Measurements from ENCODE around the gene PNKP.

PNKP gene

DNA sequence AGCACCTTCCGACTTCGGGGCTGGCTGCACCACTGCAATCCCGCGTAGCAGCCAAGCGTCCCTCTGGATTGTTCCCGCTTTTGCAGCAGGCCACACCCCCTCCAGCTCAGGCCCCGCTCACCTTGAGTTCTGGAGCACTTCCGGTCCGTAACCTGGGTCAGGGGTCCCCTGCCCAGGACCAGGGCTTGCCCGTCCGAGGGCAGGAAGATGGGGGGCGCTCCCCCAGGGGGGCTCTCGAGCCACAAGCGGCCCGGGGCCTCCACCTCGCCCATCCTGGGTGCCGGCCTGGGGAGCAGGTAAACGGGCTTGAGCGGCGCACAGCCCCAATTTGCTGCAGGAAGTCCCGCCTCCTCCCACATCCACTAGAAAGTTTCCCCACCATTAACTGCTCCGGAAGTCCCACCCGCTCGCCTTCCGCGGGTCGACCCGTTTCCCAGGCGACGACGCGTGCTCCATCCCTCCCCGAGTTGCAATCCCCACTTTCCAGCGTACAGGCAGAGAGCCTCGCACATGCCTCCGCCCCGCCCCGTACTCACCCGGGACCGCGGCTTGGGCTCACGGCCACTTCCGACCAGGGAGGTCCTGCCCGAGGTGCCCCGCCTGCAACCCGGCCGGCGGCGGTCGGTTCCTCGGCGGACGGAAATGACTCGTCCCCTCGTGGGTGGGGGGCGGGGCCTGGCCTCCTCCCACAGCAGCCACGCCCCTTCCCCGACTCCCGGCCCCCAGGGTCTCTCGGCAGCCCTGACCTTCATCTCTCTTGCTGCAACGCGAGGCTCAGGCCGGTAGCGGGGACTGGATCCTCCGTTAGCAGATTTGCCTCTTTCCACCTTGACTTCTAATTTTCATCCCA is at the start of gene PNKP:
Gene PNKP (minus strand): TSS at position 644 of the 850 bp plus-strand sequence. CDS start 372 bp downstream, at position 272.
- DNase-seq (ENCODE audit: low read depth in 4 of 4, low spot score in 1 of 4), result peak; percentile 64 to 96 (median 80)

DNA sequence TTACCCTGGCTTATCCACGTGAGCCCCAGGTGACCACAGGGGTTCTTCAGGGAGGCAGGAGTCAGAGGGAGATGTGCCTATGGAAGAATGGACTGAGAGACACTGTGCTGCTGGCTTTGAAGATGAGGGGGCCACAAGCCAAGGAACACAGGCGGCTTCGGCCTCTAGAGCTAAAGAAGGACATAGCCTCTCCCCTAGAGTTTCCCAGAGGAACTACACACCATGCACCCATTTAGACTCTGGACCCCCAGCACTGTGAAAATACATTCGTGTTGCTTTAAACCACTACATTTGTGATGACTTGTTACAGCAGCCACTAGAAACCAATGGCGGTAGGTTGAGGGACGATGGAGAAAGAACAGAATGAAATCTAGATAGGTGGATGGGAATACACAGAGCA is 47.9 kb upstream of the PNKP start:
- no peak for DNase-seq (ENCODE audit: low read depth in 4 of 4, low spot score in 1 of 4)

DNA sequence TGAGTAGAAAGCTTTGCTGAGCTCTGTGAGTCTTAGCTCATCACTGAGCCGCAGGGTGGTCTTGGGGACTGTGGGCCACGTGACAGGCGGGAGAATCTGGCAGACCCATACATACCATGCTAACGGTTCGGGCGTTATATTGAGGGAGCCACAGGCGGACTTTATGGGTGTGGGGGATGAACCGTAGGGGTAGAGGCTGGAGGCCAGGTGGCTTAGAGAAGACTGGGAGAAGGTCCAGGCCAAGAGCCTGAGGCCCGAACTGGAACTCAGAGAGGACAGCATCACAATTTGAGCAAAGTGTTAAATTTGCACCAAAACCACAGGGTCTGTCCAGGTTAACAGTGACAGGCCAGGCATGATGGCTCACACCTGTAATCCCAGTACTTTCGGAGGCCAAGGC is 46.3 kb upstream of the PNKP start:
- no peak for DNase-seq (ENCODE audit: low read depth in 4 of 4, low spot score in 1 of 4)

DNA sequence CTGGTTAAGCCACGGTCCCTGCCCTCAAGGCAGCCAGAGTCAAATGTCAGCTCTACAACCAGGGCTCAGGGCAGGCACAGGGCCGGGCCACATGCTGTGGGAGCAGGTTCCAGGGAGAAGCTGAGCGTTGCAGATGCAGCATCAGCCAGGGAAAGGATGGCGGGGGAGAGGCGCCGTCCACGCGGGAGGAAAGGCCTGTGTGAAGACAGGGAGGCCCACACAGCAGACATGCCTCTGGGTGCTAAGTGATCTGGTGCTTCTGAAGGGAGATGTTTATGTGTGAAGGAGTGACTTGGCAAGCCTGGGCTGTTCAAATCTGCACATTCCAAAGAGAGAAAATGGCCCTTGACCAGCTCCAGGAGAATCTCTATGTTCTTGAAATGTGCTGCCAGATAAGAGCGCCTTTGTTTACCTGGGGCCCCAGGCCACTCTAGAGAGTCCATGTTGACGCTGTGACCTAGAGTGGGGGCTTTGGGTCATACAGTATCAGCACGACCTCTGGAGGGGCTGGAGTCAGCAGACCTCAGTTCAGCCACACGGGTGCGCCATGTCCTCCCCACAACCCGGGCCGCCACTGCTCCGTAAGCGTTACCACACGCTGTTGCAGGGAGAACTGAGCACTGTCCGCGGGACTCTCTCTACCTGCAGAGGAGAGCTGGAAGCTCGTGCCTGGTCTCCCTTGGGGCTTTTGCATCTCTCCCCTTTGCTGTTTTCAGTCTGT is 45.7 kb upstream of the PNKP start:
- DNase-seq (ENCODE audit: low read depth in 4 of 4, low spot score in 1 of 4), result no peak

DNA sequence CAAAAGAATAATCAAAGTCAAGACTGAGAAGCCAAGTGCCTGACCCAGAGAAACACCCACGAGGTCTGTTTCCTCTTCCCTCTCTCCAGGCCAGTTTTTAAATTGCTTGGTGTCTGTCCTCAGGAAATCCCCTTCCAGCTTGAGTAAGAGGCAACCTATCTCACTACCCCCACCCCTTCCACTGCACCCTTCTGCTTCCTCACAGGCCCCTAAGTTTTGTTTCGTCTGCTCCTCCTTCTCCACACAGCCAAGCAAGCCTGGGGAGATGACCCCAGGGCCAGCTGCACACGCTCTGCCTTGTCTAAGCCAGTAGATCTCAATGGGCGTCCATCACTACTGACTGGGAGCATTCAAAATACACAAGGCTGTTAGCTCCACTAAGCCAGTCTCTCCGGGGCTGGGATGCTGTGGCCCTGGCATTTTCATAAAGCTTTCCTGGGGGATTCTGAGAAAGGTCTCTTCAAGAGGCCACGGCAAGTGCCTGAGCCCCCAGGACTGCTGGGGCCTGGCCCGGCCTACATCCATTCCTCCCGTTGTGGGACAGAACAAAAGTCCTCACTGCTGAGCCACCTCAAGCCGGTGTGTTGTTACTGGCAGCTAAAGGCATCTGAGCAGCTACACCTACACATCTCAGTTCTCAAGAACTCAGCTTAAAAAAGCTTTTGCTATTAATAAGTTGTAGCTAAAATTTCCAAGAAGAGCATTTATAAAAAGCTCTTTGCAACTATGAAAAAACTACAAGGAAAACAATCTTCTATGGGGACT is 44.2 kb upstream of the PNKP start:
- DNase-seq (ENCODE audit: low read depth in 4 of 4, low spot score in 1 of 4), result no peak

DNA sequence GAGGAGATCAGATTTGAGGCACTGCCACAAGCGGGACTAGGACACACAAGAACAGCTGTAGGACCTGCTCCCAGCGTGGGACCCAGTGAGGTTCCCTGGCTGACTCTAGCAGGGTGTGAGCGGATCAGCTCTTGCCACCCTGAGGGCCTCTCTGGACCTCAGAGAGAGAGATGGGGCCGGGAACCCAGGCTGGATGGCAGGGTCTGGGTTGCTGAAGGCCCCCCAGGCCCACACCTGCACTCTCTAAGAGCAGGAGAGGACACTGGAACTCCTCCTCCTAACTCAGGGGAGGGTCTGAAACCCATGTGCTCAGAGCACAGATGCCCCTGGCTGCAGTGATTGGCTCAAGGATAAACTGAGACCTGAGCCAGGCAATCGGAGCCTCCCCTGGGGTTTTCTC is 42.8 kb upstream of the PNKP start:
- no peak for DNase-seq (ENCODE audit: low read depth in 4 of 4, low spot score in 1 of 4)

DNA sequence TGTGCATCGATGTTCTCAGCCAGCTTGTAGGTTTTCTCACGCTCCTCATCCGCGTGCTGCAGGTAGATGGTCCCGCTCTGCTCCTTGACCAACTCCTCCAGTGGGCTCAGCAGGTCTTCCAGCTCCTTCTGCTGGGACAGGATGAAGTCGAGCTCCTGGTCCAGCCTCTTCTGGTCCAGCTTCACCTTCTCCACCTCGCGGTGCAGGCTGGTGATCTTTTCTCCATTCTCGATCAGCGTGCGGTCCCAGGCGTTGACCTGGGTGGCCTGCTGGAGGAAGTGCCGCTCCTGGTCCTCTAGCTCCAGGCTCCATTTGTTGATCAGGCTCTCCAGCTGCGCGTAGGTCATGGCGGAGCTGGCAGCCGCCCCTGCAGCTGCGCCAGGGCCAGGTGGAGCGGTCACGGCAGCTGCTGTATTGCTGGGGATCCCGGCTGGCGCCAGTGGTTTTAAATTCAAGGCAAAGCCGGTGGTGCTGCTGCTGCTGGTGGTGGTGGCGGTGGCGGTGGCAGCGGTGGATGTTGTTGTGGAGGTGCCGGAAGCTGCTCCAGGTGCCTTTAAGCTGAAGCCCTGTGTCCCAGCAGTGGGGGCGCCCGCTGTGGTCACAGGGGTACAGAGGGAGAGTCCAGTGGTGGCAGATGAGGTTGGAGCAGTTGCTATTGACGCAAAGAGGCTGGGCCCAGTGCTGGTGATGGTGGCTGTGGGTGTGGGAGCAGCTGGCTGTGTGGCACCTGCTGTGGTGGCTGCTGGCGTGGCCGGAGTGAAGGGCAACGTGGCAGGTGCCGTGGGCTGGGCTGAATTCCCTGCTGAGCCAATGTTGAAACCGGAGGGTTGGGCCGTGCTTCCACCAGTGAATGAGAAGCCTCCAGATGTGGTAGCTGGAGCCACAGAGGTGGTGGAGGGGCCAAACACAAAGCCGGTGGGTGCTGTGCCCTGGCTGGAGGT is 41.4 kb upstream of the PNKP start:
- no peak for DNase-seq (ENCODE audit: low read depth in 4 of 4, low spot score in 1 of 4)

DNA sequence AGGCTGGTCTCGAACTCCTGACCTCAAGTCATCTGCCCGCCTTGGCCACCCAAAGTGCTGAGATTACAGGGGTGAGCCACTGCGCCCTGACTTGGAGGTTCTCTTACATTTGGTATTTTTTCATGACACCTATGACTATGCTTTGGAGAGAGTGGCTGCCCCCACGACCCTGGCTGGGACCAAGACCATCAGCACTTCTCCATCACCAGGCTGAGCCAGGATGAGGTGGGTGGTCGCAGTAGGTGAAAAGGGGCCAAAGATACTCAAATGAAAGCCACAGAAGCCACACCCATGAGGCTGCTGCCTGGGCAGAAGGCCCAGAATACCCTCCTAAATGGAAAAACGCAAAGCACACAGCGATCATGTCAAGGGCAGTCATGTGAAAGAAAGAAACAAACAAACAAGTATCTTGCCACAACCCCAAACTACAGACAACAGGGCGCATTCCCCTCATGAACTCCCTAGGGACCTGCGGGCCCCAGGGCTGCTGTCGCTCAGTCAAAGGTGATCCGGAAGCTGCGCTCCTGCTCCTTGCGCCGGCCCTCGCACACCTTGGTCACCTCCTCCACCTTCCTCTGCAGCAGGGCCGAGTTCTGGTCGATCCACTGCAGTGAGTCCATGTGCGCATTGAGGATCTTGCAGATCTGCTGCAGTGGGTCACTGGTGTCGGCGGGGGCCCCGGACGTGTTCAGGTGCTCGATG is 40.5 kb upstream of the PNKP start:
- DNase-seq (ENCODE audit: low read depth in 4 of 4, low spot score in 1 of 4), result no peak

DNA sequence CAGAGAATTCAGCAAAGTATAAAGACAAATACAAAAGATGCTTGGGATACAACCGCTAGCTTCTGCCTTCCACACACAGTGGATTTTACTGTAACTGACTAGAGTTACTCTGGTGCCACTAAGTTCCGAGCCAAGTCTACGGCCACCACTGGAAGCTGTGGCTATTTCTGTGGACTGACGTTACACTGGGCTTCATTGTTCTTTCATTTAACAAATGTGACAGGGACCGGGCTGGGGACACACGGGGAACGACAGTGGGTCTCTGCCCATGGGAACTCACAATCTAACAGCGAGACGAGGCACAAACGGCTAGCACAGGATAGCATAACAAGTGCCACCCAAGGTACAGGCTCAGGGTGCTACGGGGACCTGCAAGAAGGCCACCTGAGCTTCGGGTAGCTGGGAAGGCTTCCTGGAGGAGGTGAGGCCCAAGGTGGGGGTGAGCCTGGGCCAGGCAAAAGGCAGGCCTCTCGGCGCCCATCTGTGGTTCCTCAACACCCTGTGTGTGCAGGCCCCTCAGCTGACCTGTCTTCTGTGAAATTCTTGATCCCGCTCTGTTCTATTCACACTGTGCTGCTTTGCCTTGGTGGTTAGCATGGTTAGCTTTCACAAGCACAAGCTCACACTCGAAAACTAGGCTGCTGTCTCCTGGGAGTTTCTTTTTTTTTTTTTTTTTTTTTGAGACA is 39.6 kb upstream of the PNKP start:
- no peak for DNase-seq (ENCODE audit: low read depth in 4 of 4, low spot score in 1 of 4)

DNA sequence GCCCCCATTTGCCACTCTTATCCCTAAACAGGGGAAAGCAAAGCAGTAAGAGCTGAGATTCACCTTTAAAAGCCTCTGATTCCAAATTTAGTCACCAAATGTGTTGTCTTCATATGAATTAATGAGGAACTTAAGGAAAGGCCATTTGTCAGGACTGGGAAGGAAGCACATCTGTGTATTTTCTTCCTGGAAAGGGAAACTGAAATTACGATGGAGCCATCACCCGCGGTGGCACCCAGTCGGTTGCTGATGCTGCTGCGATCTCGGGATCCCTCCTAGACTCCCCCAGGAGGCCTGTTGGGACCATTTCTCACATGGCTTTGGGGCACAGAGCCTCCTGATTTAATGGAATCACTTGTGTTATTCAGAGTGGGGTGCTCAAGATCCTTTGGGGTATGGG is 36.8 kb upstream of the PNKP start:
- no peak for DNase-seq (ENCODE audit: low read depth in 4 of 4, low spot score in 1 of 4)

DNA sequence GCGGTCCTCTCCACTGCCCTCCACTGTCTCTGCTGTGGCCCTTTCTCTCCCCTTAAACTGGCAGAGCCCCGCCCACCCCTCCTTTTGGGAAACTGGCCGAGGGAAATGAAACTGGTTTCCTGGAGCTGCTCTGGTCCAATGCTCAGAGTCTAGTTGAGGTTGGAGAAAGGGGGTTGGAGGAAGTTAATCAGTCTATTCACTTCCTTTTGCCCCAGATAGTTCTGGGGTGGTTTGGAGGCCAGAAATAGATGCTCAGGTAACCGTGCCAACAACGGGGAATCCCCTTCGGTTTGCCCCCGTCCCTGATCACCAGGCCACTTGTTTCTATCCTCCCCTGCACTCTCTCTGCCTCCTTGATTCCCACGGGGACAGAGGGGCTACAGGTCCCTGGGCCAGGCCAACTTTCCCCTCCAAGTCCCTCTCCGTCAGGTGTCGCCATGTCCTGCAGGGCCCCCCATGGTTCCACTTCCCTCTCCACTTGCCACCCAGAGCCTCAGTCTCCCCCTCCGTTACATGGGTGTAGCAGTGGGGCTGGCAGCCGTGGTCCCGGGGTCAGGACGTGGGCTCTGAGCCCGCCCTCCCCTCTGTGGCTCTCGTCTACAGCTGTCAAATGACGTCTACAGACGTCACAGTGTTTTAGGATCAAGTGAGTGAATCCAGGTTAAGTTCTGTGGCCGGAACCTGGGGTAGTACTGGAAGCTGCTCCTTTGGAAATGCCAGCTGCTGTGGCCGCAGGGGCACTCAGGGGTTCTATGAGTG is 29.7 kb upstream of the PNKP start, which contains the start of gene IL4I1:
Gene IL4I1 (minus strand): TSS at position 25 of the 759 bp plus-strand sequence. CDS start 727 bp downstream, outside the sequence.
- DNase-seq (ENCODE audit: low read depth in 4 of 4, low spot score in 1 of 4), result peak in 1 of 4 experiments; percentile 52

DNA sequence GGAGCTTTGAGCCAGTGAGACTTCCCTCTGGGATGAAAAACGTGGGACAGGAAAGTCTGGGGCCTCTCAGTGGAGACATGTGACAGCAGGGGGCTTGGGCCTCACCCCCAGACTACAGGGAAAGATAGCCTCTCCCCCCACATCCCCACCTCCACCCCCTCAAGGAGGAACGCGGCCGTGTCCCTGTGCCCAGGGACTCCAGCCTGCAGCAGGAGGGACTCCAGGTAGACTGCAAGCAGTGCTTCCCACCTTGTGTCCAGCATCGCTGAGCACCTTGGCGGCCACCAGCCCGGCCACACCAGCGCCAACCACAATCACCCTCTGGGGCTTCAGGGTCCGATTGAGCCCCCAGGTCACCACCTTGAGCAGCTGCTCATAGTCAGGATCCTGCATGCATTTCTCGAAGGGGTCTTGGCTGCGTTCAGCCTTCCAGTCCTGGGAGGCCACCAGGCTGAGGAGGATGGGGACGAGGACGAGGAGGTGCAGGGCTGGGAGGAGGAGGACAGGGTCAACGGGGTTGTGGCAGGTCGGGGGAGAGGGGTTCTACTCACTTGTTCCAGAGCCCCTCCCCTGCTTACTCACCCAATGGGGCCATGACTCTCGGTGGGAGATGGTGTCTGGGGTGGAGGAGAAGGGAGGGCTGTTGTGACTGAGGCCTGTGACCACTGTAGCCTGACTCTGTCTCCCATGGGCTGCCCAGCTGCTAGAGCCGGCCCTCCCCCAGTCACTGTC is 28.4 kb upstream of the PNKP start:
- DNase-seq (ENCODE audit: low read depth in 4 of 4, low spot score in 1 of 4), result peak in 1 of 4 experiments; percentile 45

DNA sequence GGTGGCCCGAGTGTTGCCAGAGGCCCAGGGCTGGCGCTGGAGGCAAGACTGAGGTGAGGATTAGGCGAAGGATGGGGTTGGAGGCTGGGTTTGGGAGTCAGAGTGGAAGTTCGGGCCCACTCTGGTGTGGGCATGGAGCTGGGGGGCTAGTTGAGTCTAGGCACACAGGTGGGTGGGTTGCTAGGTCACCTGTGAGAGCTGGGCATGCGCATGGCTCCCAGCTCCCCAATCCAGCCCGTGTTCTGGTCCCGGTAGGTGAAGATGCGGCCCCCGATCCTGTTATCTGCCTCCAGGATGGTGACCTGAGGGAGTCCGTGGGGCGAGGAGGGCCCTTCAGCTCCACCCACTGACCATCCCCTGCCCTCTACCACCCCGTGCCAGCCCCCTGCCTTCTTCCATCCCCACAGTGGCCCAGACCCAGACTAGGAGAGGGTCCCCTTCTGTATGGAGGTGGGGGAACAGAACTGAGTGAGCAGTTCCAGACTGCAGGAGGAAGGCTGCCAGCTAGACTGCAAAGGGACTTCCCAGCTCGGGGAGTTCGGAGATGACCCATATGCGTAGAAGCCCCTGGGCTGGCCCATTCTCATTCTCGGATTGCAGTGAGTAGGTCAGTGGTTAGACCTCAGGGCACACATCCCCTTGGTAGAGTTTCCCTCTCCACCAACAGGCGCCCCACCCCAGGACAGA is 27.6 kb upstream of the PNKP start:
- DNase-seq (ENCODE audit: low read depth in 4 of 4, low spot score in 1 of 4), result peak in 1 of 4 experiments; percentile 45

DNA sequence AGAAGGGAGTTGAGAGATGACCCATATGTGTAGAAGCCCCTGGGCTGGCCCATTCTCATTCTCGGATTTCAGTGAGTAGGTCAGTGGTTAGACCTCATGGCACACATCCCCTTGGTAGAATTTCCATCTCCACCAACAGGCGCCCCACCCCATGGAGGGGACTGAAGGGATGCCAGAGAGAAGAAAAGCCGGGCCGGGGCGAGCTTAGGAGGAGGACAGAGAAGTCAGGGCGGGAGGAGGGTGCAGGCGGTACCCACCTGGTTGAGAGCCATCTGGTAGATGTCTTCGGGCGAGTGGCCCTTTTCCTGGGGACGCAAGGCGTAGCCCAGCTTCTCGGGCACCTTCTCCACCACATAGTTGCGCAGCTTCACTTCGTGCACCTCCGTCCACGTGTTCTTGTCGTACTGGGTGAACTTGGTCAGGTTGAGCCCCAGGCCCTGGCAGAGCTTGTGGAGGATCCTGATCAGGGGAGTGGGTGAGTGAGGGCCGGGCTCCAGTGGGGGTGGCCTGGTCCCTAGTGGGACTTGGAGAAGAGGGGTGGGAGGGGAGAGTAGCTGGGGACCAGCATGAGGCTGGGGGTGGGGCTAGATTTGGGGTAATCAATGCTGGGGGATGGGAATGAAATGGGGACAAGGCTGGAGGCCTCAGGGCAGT is 26.8 kb upstream of the PNKP start:
- no peak for DNase-seq (ENCODE audit: low read depth in 4 of 4, low spot score in 1 of 4)

DNA sequence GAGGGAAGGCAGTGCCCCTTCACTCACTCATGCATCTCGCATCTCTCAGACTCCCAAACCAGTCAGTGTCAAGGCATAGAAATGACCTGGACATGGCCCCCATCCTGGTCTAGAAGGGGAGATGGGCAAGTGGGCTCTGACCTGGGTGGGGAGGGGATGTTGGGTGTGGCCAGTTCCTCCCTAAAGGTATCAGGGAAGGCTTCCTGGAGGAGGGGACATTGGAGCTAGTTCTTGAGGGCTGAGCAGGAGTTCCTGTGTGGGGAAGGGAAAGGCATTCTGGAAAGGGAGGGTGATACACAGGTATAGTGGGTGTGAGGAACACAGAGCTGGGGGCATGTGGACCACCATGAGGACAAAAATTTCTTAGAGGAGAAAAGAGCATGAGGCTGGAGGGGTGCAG is 25.3 kb upstream of the PNKP start:
- no peak for DNase-seq (ENCODE audit: low read depth in 4 of 4, low spot score in 1 of 4)

DNA sequence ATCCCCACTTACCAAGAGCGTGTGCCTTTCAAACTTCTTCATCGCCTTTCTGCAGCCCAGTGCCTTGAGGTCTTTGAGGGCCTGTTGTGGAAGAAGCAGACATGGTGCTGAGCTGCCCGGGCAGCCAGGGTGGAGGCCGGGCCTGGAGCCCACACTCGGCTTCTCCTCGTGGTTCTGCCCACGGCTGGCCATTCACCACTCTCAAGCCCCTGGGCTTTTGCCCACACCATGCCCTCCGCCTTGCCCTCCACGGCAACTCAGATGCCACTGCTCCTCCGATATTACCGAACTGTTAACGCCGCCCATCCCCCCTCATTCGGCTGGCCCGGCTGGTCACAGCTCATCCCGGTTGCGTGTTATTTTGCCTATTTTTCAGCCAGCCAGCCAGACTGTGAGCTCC is 24.0 kb upstream of the PNKP start:
- DNase-seq (ENCODE audit: low read depth in 4 of 4, low spot score in 1 of 4), result no peak

Data from stimulated activated CD4-positive, alpha-beta T cell treated with anti-CD3 and anti-CD28 coated beads, Interleukin-1b, Interleukin-23, amount 100 ng/mL, for 24 hours (primary cell).